VCaP (cell line): ENCODE results near the gene LGR6.
"Not testable (repeated sequence)": the region's sequence is repeated elsewhere in the genome, so short reads cannot be mapped to it uniquely, and the experiment has no call there.

Experiments used
- H3K27ac ChIP-seq: fragments of 450-650 bp; 2 replicates; pipeline ENCODE4 v1.5.1; 2017
- CTCF ChIP-seq: fragments of 450-650 bp; conservative IDR thresholded peaks from 2 replicates; pipeline ENCODE4 v1.5.1; 2017; ENCODE audit warnings: mild to moderate bottlenecking, moderate library complexity

Gene LGR6

GRCh38 chr1:202343652-202344349 lies 150.2 kb downstream of the LGR6 start:
- H3K27ac ChIP-seq: no peak overlapping the region
- TF ChIP-seq CTCF: peak; percentile 88

GRCh38 chr1:202348005-202348508 lies 154.5 kb downstream of the LGR6 start:
- no peak for TF ChIP-seq CTCF
- H3K27ac ChIP-seq: peak overlapping the region; percentile 82

GRCh38 chr1:202348509-202349205 lies 155.1 kb downstream of the LGR6 start, which contains the start of gene PPP1R12B:
Gene PPP1R12B (plus strand): TSS chr1:202348699. CDS start chr1:202348852, 153 bp downstream.
- H3K27ac ChIP-seq: peak within 1 kb of the TSS; percentile 82
- no peak for TF ChIP-seq CTCF

GRCh38 chr1:202349206-202349928 lies 155.8 kb downstream of the LGR6 start:
- H3K27ac ChIP-seq: peak overlapping the region; percentile 82
- TF ChIP-seq CTCF: no peak

- no peak for TF ChIP-seq CTCF
- no peak overlapping the region for H3K27ac ChIP-seq
These were observed 158.1 kb downstream of the LGR6 start for GRCh38 chr1:202351725-202352124.

GRCh38 chr1:202352583-202353197 lies 159.1 kb downstream of the LGR6 start:
- H3K27ac ChIP-seq: not testable (repeated sequence)

GRCh38 chr1:202355944-202356553 lies 162.4 kb downstream of the LGR6 start:
- no peak overlapping the region for H3K27ac ChIP-seq
- no peak for TF ChIP-seq CTCF
